HG03439 (cell line): Measurements from ENCODE around the gene SORBS1.

ENCODE experiments used
- ATAC-seq: cut with Tn5 transposase; IDR thresholded peaks from one replicate; pipeline ENCODE4 v1.9.1; 2021; ENCODE audit warnings: mild to moderate bottlenecking, moderate library complexity; ENCODE audit not compliant: unreplicated experiment

Gene SORBS1

DNA sequence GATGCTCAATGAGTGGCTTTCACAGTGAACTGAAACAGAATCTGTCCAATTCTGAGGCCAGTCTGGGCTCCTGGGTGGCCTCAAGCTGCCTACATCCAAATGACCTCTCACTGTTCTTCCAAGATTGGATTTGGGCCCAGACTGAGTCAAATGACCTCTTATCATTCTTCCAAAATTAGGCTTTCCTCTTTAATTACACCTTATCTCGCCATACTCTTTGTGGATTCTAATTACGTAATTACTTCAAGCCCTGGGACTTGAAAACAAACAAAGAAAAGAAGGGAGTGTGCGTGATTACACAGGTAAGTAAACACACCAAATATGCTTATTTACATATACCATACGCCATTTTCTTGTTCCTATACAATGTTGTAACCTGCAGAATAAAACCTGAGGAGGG lies 18.8 kb downstream of the SORBS1 start:
- ATAC-seq: no peak

DNA sequence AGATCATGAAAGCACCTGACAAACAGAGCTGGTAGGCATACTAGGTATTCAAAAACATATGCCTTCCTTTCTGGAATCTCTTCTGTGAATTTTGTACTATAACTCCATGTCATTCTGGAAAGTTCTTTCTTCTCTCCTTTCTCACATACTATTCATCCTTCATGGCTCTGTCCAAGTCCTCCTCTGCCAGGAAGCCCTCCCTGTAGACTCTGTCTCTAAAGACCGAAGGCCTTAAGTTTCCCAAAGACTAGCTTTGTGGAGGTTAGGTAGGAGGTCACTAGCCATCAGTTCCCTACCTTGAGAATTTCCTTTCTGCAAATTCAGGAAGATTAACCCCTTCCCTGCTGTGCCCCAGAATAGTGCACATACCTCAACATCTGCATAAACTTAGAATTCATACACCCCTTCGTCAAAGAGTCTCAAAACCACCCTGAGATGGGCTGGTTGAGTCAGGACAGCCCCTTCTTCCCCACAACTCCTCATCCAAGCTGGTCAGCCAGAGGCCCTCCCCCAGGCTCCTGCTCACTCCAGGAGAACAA lies 20.6 kb downstream of the SORBS1 start:
- ATAC-seq: no peak

DNA sequence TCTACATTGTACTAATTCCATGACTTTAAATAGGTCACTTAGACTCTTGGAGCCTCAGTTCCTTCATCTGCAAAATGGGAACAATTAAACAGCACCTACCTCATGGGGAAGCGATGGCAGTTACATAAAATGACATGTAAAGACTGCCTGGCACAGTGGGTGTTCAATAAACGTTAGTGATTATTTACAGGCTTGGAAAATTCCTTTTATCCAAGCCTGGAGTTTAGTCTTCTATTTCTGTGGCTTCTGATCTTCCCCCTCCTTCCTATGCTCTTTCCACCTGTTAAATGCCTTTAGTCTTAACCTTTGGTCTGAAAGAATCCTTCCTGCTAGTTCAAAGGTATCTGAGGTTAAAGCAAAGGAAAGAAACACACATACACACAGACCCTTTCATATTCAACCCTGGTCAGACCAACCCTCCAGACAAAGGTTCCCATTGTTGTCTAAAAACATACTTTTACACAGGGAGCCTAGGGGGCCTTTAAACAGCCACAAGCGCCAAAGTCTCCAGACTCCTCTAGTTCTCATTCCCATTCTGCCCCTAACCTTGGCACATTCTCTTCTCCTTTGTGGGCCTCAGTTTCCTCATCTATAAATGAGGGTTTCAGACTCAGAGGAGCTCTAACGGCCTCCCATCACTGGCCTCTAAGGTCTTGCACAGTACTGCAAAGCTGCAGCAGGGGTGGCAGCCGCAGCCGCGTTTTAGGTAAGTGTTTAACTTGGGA lies 21.4 kb downstream of the SORBS1 start:
- no peak for ATAC-seq

DNA sequence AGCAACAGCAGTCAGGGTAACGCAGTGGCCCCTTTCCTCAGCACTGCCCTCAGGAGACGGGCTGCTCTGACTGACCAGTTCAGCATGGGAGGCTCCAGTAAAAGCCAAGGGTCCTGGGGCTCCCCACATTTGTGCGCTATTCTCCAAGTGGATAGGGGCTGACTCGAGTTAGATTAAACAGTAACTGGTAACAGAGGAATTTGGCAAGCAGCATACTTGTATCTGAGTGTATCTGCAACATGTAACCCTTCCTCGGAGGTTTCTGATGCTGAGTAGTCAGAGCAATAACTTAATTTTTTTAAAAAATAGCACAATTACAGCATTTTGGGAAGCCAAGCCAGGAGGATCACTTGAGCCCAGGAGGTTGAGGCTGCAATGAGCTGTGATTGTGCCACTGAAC lies 22.8 kb downstream of the SORBS1 start:
- ATAC-seq: no peak

DNA sequence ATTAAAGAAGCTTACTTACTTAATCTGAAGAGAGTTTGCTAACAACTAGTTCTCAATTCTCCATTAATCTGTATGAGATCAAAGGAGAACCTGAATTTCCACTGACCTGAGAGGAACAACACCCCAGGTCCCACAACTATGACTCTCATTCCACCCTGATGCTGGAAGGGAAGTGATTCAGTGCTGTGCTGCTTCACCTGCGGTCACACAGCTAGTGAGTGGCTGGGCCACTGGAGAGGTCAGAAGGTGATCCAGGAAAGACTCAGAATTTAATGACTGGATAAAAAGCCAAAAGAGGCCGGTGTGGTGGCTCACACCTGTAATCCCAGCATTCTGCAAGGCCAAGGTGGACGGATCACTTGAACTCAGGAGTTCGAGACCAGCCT lies 23.6 kb downstream of the SORBS1 start:
- no peak for ATAC-seq

DNA sequence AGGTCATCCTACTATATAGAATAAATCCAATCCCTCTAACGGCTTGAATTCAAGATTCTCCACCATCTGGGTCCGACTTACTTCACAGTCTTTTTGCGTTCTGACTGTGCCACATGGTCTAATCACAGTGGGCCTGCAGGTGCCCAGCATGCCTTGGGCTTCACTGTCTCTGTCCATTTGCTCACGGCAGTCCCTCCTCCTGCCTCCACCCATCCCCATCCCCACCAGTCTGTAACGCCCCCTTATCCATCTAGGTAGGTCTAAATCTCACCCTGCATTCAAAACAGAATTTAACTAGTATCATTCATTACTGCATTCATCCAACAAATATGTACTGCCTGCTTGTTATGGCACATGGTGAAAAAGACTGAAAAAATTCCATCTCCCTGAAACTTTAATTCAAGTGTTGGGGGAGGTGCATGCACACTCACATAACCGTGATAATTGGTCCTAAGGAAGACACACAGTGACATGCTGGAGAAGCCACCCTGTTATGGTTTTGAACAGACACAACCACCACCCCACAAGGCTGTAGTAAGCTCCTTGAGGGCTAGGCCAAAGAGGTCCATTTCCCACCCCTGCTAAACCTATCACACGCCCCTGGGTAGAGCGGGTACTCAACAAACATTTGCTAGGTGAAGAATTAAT lies 24.2 kb downstream of the SORBS1 start:
- no peak for ATAC-seq

DNA sequence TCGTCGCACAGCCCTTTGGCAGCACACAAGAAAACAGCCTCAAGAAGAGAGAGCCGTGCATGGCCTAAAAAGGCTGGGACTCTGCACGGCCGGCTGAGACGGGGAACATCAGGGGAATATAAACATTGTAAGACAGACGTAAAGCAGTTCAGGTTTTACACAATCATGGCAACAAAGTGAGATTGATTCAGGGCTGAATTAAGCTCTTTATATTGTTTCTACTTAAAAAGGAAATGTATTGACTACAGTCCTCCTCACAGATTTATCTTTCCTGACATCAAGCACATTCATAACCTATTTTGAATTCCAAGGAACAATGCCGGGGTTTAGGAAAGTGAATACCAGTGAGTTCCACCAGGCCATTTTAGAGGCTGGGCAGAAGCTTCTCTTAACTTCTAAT lies 25.2 kb downstream of the SORBS1 start:
- no peak for ATAC-seq

DNA sequence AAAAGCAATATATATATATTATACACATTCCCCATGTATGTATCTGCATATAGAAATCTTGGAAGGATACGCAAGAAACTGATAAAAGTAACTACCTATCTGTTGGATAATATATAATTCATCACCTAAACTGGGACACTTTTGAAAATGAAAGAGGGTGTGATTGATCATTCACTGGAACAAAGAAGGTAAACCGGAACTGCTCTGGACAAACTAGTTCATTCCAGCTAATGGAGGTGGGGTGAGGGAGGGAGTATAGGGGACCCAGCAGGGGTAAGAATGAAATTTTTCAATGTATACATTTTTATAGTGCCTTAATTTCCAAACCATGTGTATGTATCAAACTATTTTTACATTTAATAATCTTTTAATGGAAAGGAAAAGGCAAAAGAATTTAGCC lies 25.6 kb downstream of the SORBS1 start:
- no peak for ATAC-seq

DNA sequence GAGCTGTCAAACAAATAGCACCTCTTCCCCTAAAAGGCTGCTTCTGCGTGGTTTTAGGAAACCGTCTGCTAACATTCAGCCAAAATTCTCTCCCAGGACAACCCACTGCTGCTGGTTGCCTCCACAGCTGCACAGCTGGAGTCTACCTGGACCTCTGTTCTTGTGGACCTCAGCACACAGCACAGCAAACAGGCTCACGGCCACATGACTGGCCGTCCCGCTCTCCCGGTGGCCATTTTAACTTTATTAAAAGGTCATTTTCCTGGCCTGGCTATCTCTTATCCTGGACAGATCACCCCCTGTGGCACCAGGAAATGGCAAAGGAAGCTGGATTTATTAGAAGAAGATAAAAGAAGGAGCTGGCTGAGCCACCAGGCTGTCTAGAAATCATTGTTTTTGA lies 27.6 kb downstream of the SORBS1 start:
- no peak for ATAC-seq

DNA sequence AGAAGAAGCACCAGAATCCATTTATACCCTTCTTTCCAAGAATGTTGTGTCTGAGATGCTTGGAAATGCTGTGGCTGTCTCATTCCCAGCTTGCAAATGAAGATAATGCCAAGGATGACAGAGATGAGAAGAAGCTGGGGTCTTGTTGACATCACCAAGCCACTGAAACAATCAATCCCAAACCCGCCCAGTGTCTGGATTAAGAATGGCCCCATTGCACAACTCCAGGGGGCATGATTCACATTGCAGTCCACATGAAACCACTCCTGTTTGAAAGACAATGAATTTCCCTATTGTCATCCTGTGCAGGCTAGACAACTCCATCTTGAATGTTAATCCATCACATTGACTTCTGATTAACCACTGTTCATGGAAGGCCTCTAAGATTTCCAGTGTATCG lies 28.6 kb downstream of the SORBS1 start:
- no peak for ATAC-seq

DNA sequence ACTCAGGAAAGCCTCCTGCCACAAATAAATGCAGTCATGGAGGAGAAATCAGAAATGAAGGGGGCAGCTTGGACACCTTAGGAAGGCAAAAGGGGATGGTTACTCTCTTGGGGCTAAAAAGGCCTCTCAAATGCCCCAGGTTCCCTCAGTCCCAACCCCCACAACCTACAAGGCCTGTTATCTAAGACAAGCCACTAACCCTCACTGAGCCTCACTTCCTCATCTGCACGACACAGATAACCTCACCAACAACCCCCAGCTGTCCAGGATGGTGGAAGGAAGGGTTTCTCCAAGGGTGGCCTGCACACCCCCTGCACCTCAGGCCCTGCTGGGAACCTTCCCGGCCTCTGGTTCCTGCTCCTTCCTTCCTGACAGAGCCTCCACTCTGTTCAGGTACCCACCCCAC lies 29.2 kb downstream of the SORBS1 start:
- ATAC-seq: no peak

DNA sequence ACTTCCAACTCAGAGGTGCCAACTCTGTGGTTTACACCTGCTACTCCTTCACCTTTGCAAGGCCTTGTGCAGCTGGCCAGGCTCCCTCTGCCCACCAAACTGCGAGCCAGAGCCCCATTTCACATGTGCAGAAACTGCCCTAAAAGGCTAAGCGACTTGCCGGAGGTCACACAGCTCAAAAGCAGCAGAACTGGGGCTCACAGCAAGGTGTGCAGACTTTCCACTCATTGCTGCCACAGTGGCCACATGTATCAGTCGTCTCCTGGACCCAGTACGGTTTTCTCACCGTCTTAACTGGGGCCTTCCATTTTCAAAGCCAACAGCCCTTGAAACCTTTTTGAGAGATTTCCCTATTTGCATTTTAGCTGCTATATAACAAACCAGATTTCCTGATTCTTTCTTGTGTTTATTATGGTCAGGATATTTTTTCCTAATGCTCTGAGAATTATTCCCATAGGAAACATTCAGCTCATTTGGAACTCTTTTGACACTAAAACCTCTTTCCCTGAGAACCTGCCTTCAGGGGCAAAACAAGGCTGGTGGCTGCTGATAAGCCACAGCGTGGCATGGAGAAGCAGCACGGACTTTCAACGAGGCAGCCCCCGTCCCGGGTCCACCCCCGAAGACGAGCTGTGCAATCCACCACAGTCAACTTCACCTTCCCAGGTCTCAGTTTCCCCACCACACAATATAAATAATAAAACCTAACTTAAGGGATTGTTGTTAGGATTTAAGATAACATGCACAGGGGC lies 29.9 kb downstream of the SORBS1 start:
- ATAC-seq: no peak

DNA sequence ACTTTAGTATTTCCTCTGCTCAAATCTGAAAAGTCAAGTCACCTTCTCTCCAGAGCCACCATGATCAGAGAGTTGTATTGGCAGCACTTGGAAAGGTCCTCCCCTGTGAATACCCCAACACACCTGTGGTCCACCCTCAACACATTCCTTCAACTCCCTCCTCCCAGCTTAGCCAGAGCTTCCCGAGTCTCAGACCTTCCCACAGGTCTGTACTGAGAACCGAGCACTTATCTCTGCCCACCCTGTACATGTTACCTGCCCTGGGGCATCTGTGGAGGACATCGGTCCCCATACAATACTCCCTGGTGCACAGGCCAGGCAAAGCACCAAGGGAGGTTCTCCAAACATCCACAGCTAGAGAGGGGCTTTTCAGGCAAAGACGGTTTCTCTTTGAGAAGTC lies 30.6 kb downstream of the SORBS1 start:
- no peak for ATAC-seq

DNA sequence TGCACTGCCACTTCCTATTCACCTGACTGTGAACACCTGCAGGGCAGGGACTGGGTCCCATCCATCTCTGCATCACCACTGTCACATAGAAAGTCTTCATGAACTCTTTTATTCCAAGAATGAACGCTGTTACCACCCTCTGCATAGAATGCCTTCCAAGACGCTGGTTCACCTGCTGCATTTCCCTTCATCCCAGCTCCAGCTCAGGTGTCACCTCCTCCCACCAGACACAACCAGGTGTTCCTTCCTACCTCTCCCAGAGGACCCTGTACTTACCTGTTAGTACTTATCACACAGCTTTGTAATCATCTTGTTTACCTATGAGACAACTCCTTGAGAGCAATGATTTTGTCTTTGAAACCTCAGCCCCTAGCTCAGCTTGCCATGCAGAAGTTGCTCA lies 31.1 kb downstream of the SORBS1 start:
- ATAC-seq: no peak

DNA sequence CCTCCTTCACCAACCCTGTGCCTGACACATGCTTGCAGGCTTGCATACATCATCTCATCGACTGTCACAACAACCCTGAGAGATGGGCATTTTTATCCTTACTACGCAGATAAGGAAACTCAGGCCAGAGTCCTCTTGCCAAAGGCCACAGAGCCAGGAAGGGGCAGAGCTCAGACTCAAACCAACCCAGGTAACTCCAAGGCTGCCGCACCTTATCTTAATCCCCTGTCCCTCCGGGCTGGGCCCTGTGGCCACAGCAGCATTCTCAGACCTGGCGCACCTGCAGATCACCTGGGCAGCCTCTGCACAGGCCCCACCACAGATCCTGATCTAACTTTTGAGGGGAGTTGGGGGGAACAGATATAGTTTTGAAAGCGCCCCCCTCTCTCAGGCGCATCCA lies 35.1 kb downstream of the SORBS1 start:
- no peak for ATAC-seq

DNA sequence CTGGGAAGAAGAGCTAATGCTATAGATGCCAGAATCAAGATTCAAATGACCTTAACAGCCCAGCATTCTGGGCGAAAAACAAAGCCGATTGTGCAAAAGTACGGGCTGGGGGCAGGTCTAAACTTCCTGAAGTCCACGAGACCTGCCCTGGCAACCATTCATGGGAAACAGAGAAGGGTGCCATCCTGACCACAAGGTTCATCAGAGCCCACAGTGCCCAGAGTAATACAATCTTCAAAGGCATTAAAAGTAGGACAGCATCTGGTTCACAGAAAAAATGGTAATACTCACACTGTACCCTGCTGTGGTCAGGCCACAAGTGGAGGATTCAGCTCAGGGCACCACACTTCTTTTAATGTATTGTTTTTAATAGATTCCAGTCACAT lies 36.1 kb downstream of the SORBS1 start:
- ATAC-seq: no peak

DNA sequence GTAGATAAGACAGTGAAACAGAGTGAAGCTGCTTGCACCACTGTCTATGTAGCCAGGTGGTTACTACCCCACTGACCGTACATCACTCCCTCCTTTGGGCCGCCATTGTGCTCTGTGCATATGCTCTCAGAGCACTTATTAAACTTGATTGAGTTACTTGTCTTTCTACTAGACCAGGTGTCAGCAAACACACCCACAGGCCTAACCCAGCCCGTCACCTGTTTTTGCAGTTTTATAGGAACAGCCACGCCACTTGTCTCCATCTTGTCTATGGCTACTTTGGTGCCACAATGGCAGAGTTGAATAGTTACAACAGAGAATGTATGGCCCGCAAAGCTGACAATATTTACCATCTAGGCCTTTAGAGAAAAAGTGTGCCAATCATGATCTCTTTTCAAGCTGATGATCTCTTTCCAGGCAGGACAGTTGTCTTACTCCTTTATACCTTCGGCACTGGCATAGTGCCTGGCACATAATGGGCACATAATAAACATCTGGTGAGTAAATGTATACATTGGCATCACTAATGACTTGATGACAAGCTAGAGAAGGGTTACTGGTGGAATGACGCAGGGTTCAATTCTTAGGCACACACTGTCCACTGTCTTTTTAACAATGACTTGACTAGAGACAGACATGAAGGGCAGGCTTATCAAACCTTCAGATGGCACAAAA lies 36.7 kb downstream of the SORBS1 start:
- ATAC-seq: no peak

DNA sequence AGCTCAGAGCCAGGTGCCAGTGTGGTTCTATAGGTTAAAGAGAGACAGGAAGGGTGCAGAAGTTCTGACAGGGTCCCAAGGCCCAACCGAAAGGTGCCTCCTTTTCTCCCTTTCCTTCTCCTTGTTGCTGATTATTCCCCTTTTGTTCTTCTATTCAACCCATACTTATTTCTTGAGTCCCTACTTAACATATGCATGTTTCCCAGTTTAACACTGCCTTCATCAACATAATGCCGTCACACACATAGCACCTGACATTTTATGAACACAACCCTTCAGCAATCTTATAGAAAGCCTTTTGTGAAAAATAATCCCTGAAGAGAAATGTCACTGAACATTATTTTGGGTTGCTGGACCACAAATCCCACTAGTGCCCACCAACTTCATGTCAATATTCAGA lies 39.1 kb downstream of the SORBS1 start:
- no peak for ATAC-seq

DNA sequence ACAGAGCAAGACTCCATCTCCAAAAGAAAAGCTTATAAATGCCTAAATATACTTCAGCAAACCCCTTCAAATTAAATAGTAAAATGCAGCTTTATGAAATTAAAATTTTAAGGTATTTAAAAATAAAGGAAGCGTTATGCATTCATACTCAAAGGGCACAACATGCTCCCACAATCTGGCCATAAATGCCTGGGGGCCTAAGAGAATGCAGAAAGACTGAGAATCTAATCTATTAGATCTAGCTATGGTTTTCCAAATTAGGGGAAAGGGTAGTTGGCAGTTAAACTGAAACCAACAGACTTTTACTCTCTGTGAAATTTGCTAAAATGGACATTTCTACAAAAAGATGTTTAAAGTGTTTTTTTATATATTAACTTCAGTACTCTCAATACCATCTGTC lies 40.6 kb downstream of the SORBS1 start:
- no peak for ATAC-seq

DNA sequence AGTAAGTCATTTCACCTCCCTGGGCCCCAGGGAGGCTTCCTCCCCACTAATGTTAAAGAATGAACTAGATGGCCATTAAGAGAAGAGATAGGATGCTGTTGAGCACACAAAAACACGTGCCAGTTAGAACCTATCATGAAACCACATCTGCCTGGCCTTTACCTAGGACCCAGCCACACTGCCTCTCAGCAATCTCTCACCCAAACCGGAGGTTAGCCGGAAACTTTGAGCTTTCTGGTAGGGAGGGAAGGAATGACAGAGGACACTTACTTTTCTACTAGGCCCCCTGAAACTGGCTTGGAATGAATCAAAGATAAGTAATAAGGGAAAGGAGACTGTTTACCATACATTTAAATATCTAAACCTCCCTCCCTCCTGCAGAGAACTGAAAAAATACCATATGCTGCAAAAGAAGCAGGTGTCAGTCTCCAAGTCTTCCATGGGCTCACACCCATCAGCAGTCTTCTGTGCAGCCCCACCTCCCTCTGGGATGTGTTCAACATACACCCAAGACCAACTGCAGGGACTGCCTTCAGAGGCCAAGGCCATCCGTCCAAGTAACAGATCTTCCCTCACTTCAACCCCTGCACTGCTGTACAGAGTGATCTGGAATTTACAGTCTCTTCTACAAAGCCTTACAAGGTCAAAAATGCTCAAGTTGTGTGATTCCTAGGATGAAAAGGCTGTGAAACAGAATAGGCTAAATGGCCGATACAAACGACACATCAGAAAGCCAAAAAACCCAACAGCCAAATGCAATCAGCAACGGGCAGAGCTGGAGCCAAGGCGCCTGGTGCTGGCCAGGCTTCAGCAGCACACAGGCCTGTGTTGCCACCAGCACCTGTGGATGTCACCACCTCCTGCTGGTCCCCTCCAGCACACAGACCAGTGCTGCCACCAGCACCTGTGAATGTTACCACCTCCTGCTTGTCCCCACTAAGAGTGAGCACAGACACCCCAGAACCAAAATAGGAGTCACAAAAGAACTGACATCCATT lies 42.4 kb downstream of the SORBS1 start:
- no peak for ATAC-seq
